ENCODE results near the gene IL7R. TPM values are rescaled to one million over a fixed set of nuclear protein-coding genes. Genes with fewer than 3 reads are reported as not detected.

Gene IL7R
- total and polyA plus RNA-seq, 2 donors from 2014 or later, result 0.34 to 53.7 TPM

GRCh38 chr5:35819026-35819425, 37.7 kb upstream of the IL7R start:
- no peaks in the 10 kb centered on the region for H3K27me3 ChIP-seq (ENCODE audit: control insufficient read depth, insufficient read depth, low read length)
- H3K4me3 ChIP-seq (ENCODE audit: low read length in 3 of 3), result no peak overlapping the region
- intact Hi-C loops (cut with DNase I), result no loop called here
- no peak for FAIRE-seq
- H3K27ac ChIP-seq (ENCODE audit: low read depth in 2 of 2, low read length in 2 of 2), result no peak overlapping the region
- no peaks in the 10 kb centered on the region for H3K4me1 ChIP-seq (ENCODE audit: control insufficient read depth in 2 of 3, insufficient read depth in 2 of 3, low read depth in 1 of 3, low read length in 3 of 3)
- no peaks in the 10 kb centered on the region for H3K9me3 ChIP-seq (ENCODE audit: control insufficient read depth in 2 of 3, insufficient read depth in 1 of 3, low read length in 3 of 3)
- no peaks in the 10 kb centered on the region for H3K36me3 ChIP-seq (ENCODE audit: control insufficient read depth in 2 of 3, insufficient read depth in 3 of 3, low read length in 3 of 3)
- no peak overlapping the region for H3K9ac ChIP-seq (ENCODE audit: low read length in 3 of 3)
- no peak for TF ChIP-seq CTCF (IDR thresholded peaks at IDR 0.05; ENCODE audit: borderline replicate concordance, extremely low read depth, insufficient read depth)
- DNase-seq, result no peak

GRCh38 chr5:35819668-35820067, 37.0 kb upstream of the IL7R start:
- Histone ChIP-seq H3K9me3 (ENCODE audit: control insufficient read depth in 2 of 3, insufficient read depth in 1 of 3, low read length in 3 of 3) (no peaks in the 10 kb centered on the region), H3K27me3 (ENCODE audit: control insufficient read depth, insufficient read depth, low read length) (no peaks in the 10 kb centered on the region), H3K4me1 (ENCODE audit: control insufficient read depth in 2 of 3, insufficient read depth in 2 of 3, low read depth in 1 of 3, low read length in 3 of 3) (no peaks in the 10 kb centered on the region), H3K36me3 (ENCODE audit: control insufficient read depth in 2 of 3, insufficient read depth in 3 of 3, low read length in 3 of 3) (no peaks in the 10 kb centered on the region), H3K9ac (ENCODE audit: low read length in 3 of 3) (no peak overlapping the region), H3K4me3 (ENCODE audit: low read length in 3 of 3) (no peak overlapping the region), H3K27ac (ENCODE audit: low read depth in 2 of 2, low read length in 2 of 2) (no peak overlapping the region)
- no peak for DNase-seq
- no peak for TF ChIP-seq CTCF (IDR thresholded peaks at IDR 0.05; ENCODE audit: borderline replicate concordance, extremely low read depth, insufficient read depth)
- no peak for FAIRE-seq
- intact Hi-C loops (cut with DNase I), result no loop called here

- H3K4me1 ChIP-seq (ENCODE audit: control insufficient read depth in 2 of 3, insufficient read depth in 2 of 3, low read depth in 1 of 3, low read length in 3 of 3), result no peaks in the 10 kb centered on the region
- H3K4me3 ChIP-seq (ENCODE audit: low read length in 3 of 3), result no peak overlapping the region
- H3K27me3 ChIP-seq (ENCODE audit: control insufficient read depth, insufficient read depth, low read length), result no peaks in the 10 kb centered on the region
- no peak for TF ChIP-seq CTCF (IDR thresholded peaks at IDR 0.05; ENCODE audit: borderline replicate concordance, extremely low read depth, insufficient read depth)
- FAIRE-seq (no peak), DNase-seq (no peak)
- intact Hi-C loops (cut with DNase I), result no loop called here
- H3K9ac ChIP-seq (ENCODE audit: low read length in 3 of 3), result no peak overlapping the region
- no peaks in the 10 kb centered on the region for H3K36me3 ChIP-seq (ENCODE audit: control insufficient read depth in 2 of 3, insufficient read depth in 3 of 3, low read length in 3 of 3)
- no peaks in the 10 kb centered on the region for H3K9me3 ChIP-seq (ENCODE audit: control insufficient read depth in 2 of 3, insufficient read depth in 1 of 3, low read length in 3 of 3)
- H3K27ac ChIP-seq (ENCODE audit: low read depth in 2 of 2, low read length in 2 of 2), result no peak overlapping the region
These were observed 36.0 kb upstream of the IL7R start for GRCh38 chr5:35820735-35821134.

- no peak overlapping the region for H3K4me3 ChIP-seq (ENCODE audit: low read length in 3 of 3)
- H3K9me3 ChIP-seq (ENCODE audit: control insufficient read depth in 2 of 3, insufficient read depth in 1 of 3, low read length in 3 of 3), result no peaks in the 10 kb centered on the region
- H3K27ac ChIP-seq (ENCODE audit: low read depth in 2 of 2, low read length in 2 of 2), result no peak overlapping the region
- FAIRE-seq, result no peak
- intact Hi-C loops (cut with DNase I), result no loop called here
- no peak for DNase-seq
- H3K9ac ChIP-seq (ENCODE audit: low read length in 3 of 3), result no peak overlapping the region
- TF ChIP-seq CTCF (IDR thresholded peaks at IDR 0.05; ENCODE audit: borderline replicate concordance, extremely low read depth, insufficient read depth), result no peak
- H3K4me1 ChIP-seq (ENCODE audit: control insufficient read depth in 2 of 3, insufficient read depth in 2 of 3, low read depth in 1 of 3, low read length in 3 of 3), result no peaks in the 10 kb centered on the region
- H3K27me3 ChIP-seq (ENCODE audit: control insufficient read depth, insufficient read depth, low read length), result no peaks in the 10 kb centered on the region
- H3K36me3 ChIP-seq (ENCODE audit: control insufficient read depth in 2 of 3, insufficient read depth in 3 of 3, low read length in 3 of 3), result no peaks in the 10 kb centered on the region
These were observed 35.2 kb upstream of the IL7R start for GRCh38 chr5:35821513-35821912.

All from kidney (tissue), 14 donors.